ENCODE measurements around the gene PRRT3. TPM values are rescaled to one million over a fixed set of nuclear protein-coding genes. Genes with fewer than 3 reads are reported as not detected.

PRRT3 gene
- total RNA-seq, 1 donor from 2014 or later = 8.9 TPM

DNA sequence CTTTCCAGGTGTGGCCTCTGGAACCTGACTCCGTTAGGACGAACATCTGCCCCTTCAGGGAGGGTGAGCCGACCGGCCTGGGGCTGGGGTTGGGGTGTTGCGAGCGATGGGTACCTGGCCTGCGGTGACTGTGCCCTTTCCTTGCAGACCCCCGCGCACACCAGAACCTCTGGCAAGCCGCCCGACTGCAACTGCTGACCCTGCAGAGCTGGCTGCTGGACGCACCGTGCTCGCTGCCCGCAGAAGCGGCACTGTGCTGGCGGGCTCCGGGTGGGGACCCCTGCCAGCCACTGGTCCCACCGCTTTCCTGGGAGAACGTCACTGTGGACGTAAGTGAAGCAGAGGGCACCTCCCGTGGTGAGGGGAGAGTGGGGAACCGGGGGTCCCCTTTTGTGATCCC is 24.1 kb downstream of the PRRT3 start:
- no peak for DNase-seq
- peaks cover 3% of the 10 kb centered on the region for H3K27me3 Mint-ChIP-seq (ENCODE audit: unreplicated experiment)
- no peak overlapping the region for H3K27ac Mint-ChIP-seq (ENCODE audit: unreplicated experiment)
- no peaks in the 10 kb centered on the region for H3K36me3 Mint-ChIP-seq (ENCODE audit: unreplicated experiment)
- H3K4me3 Mint-ChIP-seq (ENCODE audit: unreplicated experiment) = no peak overlapping the region
- H3K9me3 Mint-ChIP-seq (ENCODE audit: unreplicated experiment) = peaks cover 2% of the 10 kb centered on the region
- peaks cover 2% of the 10 kb centered on the region for H3K4me1 Mint-ChIP-seq (ENCODE audit: low read depth, unreplicated experiment)
- TF ChIP-seq CTCF (IDR thresholded peaks at IDR 0.05; ENCODE audit: partially characterized antibody, unreplicated experiment) = no peak

- H3K27ac Mint-ChIP-seq (ENCODE audit: unreplicated experiment) = no peak overlapping the region
- H3K27me3 Mint-ChIP-seq (ENCODE audit: unreplicated experiment) = peaks cover 13% of the 10 kb centered on the region
- DNase-seq = no peak
- H3K4me3 Mint-ChIP-seq (ENCODE audit: unreplicated experiment) = no peak overlapping the region
- H3K36me3 Mint-ChIP-seq (ENCODE audit: unreplicated experiment) = no peaks in the 10 kb centered on the region
- no peak for TF ChIP-seq CTCF (IDR thresholded peaks at IDR 0.05; ENCODE audit: partially characterized antibody, unreplicated experiment)
- peaks cover 13% of the 10 kb centered on the region for H3K9me3 Mint-ChIP-seq (ENCODE audit: unreplicated experiment)
- H3K4me1 Mint-ChIP-seq (ENCODE audit: low read depth, unreplicated experiment) = peaks cover 19% of the 10 kb centered on the region
Measured at GRCh38 chr3:9918261-9919038, 33.8 kb downstream of the PRRT3 start.

- H3K36me3 Mint-ChIP-seq (ENCODE audit: unreplicated experiment) = no peaks in the 10 kb centered on the region
- DNase-seq = no peak
- H3K4me1 Mint-ChIP-seq (ENCODE audit: low read depth, unreplicated experiment) = peaks cover 20% of the 10 kb centered on the region
- H3K4me3 Mint-ChIP-seq (ENCODE audit: unreplicated experiment) = peak overlapping the region; percentile 63
- TF ChIP-seq CTCF (IDR thresholded peaks at IDR 0.05; ENCODE audit: partially characterized antibody, unreplicated experiment) = no peak
- peak overlapping the region; percentile 85 for H3K27ac Mint-ChIP-seq (ENCODE audit: unreplicated experiment)
- peaks cover 13% of the 10 kb centered on the region for H3K9me3 Mint-ChIP-seq (ENCODE audit: unreplicated experiment)
- H3K27me3 Mint-ChIP-seq (ENCODE audit: unreplicated experiment) = peaks cover 13% of the 10 kb centered on the region
Measured at GRCh38 chr3:9917820-9918219, 34.4 kb downstream of the PRRT3 start.

GRCh38 chr3:9916734-9917680 is 35.2 kb downstream of the PRRT3 start, which contains the start of gene IL17RC:
IL17RC (plus strand) TSS chr3:9917098; CDS start chr3:9917316, 218 bp downstream.
- Mint-ChIP-seq H3K27me3 (ENCODE audit: unreplicated experiment) (peaks cover 14% of the 10 kb centered on the region), H3K4me3 (ENCODE audit: unreplicated experiment) (peak within 1 kb of the TSS; percentile 85), H3K9me3 (ENCODE audit: unreplicated experiment) (peaks cover 15% of the 10 kb centered on the region), H3K4me1 (ENCODE audit: low read depth, unreplicated experiment) (peaks cover 20% of the 10 kb centered on the region), H3K27ac (ENCODE audit: unreplicated experiment) (peak within 1 kb of the TSS; percentile 95), H3K36me3 (ENCODE audit: unreplicated experiment) (peaks cover 6% of the 10 kb centered on the region)
- DNase-seq = peak; percentile 80
- no peak for TF ChIP-seq CTCF (IDR thresholded peaks at IDR 0.05; ENCODE audit: partially characterized antibody, unreplicated experiment)
